ENCODE data around the gene ELMO1. TPM values are rescaled to one million over a fixed set of nuclear protein-coding genes. Genes with fewer than 3 reads are reported as not detected.

ELMO1 gene
- total RNA-seq, 6 donors from 2014 or later: 51.4 to 204 (median 73.7) TPM

GRCh38 chr7:37108615-37109014, 340.0 kb downstream of the ELMO1 start:
- WGBS, 2 donors: 91 to 100% methylated on average over 1 of the region's 1 CpG
- ATAC-seq (ENCODE audit: low FRiP score in 2 of 2): no peak

DNA sequence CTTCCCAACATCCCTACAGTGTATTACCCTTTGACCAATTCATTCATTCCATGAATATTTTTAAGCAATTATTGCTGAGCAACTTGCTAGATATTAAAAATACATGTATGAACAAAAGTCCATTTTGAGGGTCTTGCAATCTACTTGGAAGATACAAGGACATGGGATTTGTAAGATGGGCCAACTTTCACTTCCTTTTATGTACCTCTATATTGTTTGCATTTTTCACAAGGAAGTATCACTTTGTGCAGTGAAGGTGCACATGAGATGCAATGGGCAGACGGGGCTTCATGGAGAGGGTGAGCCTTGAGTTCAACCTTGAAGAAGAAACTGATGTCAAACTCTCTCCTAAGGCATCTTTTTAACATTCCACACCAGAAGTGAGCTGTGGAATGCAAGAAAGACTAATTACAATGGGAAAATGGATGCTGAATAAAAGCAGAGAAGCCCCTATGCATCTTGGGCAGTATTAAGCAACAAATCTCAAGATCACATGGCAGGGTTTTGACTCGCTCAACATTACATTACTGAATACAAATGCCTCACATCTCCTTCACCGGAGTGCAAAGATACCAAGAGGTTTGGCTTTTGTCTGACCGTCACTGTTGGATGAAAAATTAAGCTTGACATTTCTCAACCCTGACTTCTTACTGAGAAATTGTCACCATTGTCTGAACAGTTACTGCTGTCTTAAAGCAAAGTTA, 341.5 kb downstream of the ELMO1 start:
- Histone ChIP-seq H3K4me3 (no peak overlapping the region), H3K27ac (no peak overlapping the region), H3K27me3 (no peaks in the 10 kb centered on the region), H3K36me3 (no peaks in the 10 kb centered on the region), H3K9me3 (no peaks in the 10 kb centered on the region), H3K4me1 (peaks cover 3 to 15% (median 12%) of the 10 kb centered on the region in 4 donors)
- TF ChIP-seq EP300 (IDR thresholded peaks at IDR 0.05) (no peak), CTCF (IDR thresholded peaks at IDR 0.05) (no peak), POLR2AphosphoS5 (IDR thresholded peaks at IDR 0.05) (no peak), POLR2A (IDR thresholded peaks at IDR 0.05) (no peak)
- 84 to 91% methylated on average over 4 of the region's 4 CpGs for WGBS, 2 donors
- no peak for ATAC-seq (ENCODE audit: low FRiP score in 2 of 2)
- no peak for DNase-seq

More at GRCh38 chr7:37108615-37109014, 340.0 kb downstream of the ELMO1 start:
- H3K4me3 ChIP-seq: no peak overlapping the region
- DNase-seq: no peak
- no peaks in the 10 kb centered on the region for H3K9me3 ChIP-seq
- H3K36me3 ChIP-seq: no peaks in the 10 kb centered on the region
- no peaks in the 10 kb centered on the region for H3K27me3 ChIP-seq
- H3K4me1 ChIP-seq: peaks cover 3 to 15% (median 12%) of the 10 kb centered on the region in 4 donors
- no peak overlapping the region for H3K27ac ChIP-seq
- TF ChIP-seq EP300 (IDR thresholded peaks at IDR 0.05) (no peak), POLR2A (IDR thresholded peaks at IDR 0.05) (no peak), POLR2AphosphoS5 (IDR thresholded peaks at IDR 0.05) (no peak), CTCF (IDR thresholded peaks at IDR 0.05) (no peak)

GRCh38 chr7:37105762-37106161, 342.9 kb downstream of the ELMO1 start:
- Histone ChIP-seq H3K27me3 (no peaks in the 10 kb centered on the region), H3K36me3 (no peaks in the 10 kb centered on the region), H3K27ac (no peak overlapping the region), H3K9me3 (no peaks in the 10 kb centered on the region), H3K4me1 (peaks cover 14 to 23% (median 21%) of the 10 kb centered on the region in 4 donors), H3K4me3 (no peak overlapping the region)
- 96 to 97% methylated on average over 4 of the region's 4 CpGs for WGBS, 2 donors
- TF ChIP-seq POLR2AphosphoS5 (IDR thresholded peaks at IDR 0.05): no peak
- TF ChIP-seq POLR2A (IDR thresholded peaks at IDR 0.05): no peak
- no peak for TF ChIP-seq EP300 (IDR thresholded peaks at IDR 0.05)
- ATAC-seq (ENCODE audit: low FRiP score in 2 of 2) (no peak), DNase-seq (no peak)

DNA sequence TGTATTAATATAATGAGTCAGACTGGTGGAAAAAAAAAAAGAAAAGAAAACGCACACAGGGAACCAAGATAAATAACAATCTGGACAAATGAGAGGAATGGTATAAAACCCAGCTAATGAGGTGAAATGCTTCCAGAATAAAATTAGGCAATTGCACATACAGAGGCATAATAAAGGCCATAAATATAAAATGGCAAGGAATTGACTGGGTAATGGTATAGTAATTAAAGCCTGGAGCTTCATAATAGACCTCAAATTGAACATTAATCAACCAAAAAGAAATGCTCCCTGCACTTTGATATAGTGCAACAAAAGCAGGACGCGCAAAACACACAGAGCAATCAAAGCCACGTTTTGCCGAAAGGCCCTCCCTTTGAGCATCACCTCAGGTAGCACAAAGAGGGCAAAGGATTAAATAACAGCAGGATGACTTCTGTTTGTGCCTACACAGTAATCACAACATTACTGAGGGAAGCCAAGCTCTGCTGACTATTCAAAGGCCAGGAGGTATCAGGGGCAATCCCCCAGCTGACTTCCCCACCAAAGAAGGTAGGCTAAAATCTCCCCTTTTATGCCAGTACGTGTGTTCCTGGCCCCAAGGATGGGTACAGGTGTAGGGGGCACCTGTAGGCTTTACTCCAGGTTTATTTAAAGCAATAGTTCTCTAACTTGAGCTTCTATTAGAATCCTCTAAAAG, 343.7 kb downstream of the ELMO1 start:
- DNase-seq (no peak), ATAC-seq (ENCODE audit: low FRiP score in 2 of 2) (no peak)
- Histone ChIP-seq H3K4me3 (no peak overlapping the region), H3K9me3 (no peaks in the 10 kb centered on the region), H3K27ac (no peak overlapping the region), H3K27me3 (no peaks in the 10 kb centered on the region), H3K36me3 (no peaks in the 10 kb centered on the region), H3K4me1 (peaks cover 17 to 27% (median 22%) of the 10 kb centered on the region in 4 donors)
- TF ChIP-seq EP300 (IDR thresholded peaks at IDR 0.05): no peak
- no peak for TF ChIP-seq POLR2AphosphoS5 (IDR thresholded peaks at IDR 0.05)
- no peak for TF ChIP-seq POLR2A (IDR thresholded peaks at IDR 0.05)
- no peak for TF ChIP-seq CTCF (IDR thresholded peaks at IDR 0.05)
- 72 to 81% methylated on average over 6 of the region's 6 CpGs for WGBS, 2 donors

GRCh38 chr7:37102518-37103137, 346.0 kb downstream of the ELMO1 start:
- DNase-seq: no peak
- Histone ChIP-seq H3K4me3 (no peak overlapping the region), H3K27ac (no peak overlapping the region), H3K27me3 (no peaks in the 10 kb centered on the region), H3K4me1 (peaks cover 7 to 14% (median 13%) of the 10 kb centered on the region in 4 donors), H3K36me3 (no peaks in the 10 kb centered on the region), H3K9me3 (no peaks in the 10 kb centered on the region)
- WGBS, 2 donors: 93 to 98% methylated on average over 2 of the region's 2 CpGs
- no peak for ATAC-seq (ENCODE audit: low FRiP score in 2 of 2)
- TF ChIP-seq EP300 (IDR thresholded peaks at IDR 0.05) (no peak), CTCF (IDR thresholded peaks at IDR 0.05) (no peak), POLR2AphosphoS5 (IDR thresholded peaks at IDR 0.05) (no peak)
